Fibroblast of skin of abdomen (primary cell): ENCODE data around the gene CMTM4. TPM values are rescaled to one million over a fixed set of nuclear protein-coding genes. Genes with fewer than 3 reads are reported as not detected.
A peak's percentile ranks its signal among the peaks of the same experiment; 100 is the strongest.

Experiments used
- DNase-seq: peaks from one replicate; pipeline ENCODE4 v3.0.0-alpha.2; 2013
- polyA plus RNA-seq, 2 experiments: library from polyadenylated mRNA; unstranded; fragments of 120-200 nt; gene quantifications; one replicate each; pipeline ENCODE4 v1.2.1, GENCODE V29; 2013; ENCODE audit not compliant: insufficient read length in 2 of 2

CMTM4 gene
- 19.1 TPM for polyA plus RNA-seq (2013, experiment 1 of 2; ENCODE audit: insufficient read length)
- 17.5 TPM for polyA plus RNA-seq (2013, experiment 2 of 2; ENCODE audit: insufficient read length)

- DNase-seq: peak; percentile 87
Observed at GRCh38 chr16:66696669-66697630, at the start of gene CMTM4. TSS of gene CMTM4 (minus strand) at chr16:66696743. CDS start at chr16:66696525, 218 bp downstream.

- no peak for DNase-seq
Observed at GRCh38 chr16:66746048-66746447, 49.5 kb upstream of the CMTM4 start.

- peak; percentile 52 for DNase-seq
Observed at GRCh38 chr16:66741950-66742808, 45.6 kb upstream of the CMTM4 start.

GRCh38 chr16:66741169-66741900 lies 44.8 kb upstream of the CMTM4 start:
- peak; percentile 86 for DNase-seq

GRCh38 chr16:66740533-66740932 lies 44.0 kb upstream of the CMTM4 start:
- DNase-seq: no peak

GRCh38 chr16:66740010-66740409 lies 43.5 kb upstream of the CMTM4 start:
- DNase-seq: peak; percentile 31

- DNase-seq: no peak
Observed at GRCh38 chr16:66735891-66736290, 39.3 kb upstream of the CMTM4 start.

- DNase-seq: no peak
Observed at GRCh38 chr16:66731101-66731500, 34.6 kb upstream of the CMTM4 start.

GRCh38 chr16:66728804-66729203 lies 32.3 kb upstream of the CMTM4 start:
- no peak for DNase-seq

GRCh38 chr16:66728117-66728787 lies 31.7 kb upstream of the CMTM4 start:
- peak; percentile 64 for DNase-seq

- peak; percentile 55 for DNase-seq
Observed at GRCh38 chr16:66720766-66721165, 24.2 kb upstream of the CMTM4 start.

- DNase-seq: no peak
Observed at GRCh38 chr16:66719246-66719645, 22.7 kb upstream of the CMTM4 start.

- peak; percentile 18 for DNase-seq
Observed at GRCh38 chr16:66717776-66718175, 21.2 kb upstream of the CMTM4 start.

GRCh38 chr16:66717112-66717675 lies 20.7 kb upstream of the CMTM4 start:
- DNase-seq: peak; percentile 79

GRCh38 chr16:66714654-66715307 lies 18.2 kb upstream of the CMTM4 start:
- DNase-seq: no peak

GRCh38 chr16:66714062-66714461 lies 17.5 kb upstream of the CMTM4 start:
- DNase-seq: no peak

- DNase-seq: no peak
Observed at GRCh38 chr16:66713076-66713475, 16.5 kb upstream of the CMTM4 start.

- DNase-seq: no peak
Observed at GRCh38 chr16:66712512-66712911, 16.0 kb upstream of the CMTM4 start.

GRCh38 chr16:66711581-66711980 lies 15.0 kb upstream of the CMTM4 start:
- DNase-seq: no peak

GRCh38 chr16:66706506-66706880 lies 9.9 kb upstream of the CMTM4 start:
- DNase-seq: no peak
